ENCODE measurements around the gene IFNA13.

IFNA13 gene

DNA sequence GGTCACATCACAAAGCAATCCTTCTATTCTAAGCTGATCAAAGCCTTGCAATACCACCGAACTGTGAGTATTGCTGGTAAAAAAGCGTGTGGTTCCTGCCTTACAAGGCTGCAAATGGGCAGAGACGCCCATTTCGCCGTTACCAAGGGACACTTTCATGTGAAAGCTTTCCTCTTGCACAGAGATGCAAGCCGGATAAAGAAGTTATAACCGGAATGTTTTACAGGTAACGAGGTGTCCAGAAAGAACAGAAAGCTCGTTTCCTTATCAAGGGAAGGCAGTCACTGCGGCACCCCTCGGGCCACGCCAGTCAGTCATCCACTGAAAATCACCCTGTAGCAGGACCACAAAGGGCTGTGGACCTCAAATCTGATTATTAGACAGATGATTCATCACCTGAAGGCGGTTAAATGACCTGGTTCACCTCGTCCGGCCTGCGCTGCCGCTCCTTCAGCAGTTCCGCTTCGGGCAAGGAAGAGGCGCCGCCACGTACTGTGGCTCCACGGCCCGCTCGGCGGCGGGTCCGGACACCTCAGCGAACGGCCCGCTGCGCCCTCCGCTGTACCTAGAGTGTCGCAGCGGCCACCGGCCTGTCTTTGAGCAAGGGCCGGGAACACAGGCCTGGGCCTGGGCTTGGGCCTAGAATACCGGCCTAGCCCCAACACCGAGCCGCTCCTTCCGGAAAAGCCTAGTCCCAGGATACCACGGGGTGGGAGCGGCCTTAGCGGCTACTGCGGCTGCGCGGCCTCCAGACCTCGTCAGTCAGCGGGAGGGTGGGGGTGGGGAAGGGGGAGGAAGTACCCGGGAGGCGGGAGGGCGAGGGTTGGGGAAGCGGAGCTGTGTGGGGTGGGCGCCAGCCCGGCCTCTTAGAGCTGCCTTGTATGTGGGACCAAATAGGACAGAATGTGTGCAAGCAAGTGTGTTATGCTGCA is 32.9 kb downstream of the IFNA13 start, which contains the start of gene KLHL9:
KLHL9 (minus strand) TSS at position 704 of the 932 bp plus-strand sequence; CDS start at position 159, 545 bp downstream.
- TF ChIP-seq CTCF (IDR thresholded peaks at IDR 0.05; ENCODE audit: low read depth, low read length), result no peak
- peak; percentile 94 to 96 for DNase-seq (ENCODE audit: low read depth in 2 of 2)
- H3K4me3 ChIP-seq (replicated peaks in 1 of 2; ENCODE audit: low read depth in 2 of 2, low read length in 2 of 2), result peak within 1 kb of the TSS; percentile 56 to 64

GRCh38 chr9:21333226-21333625 is 34.6 kb downstream of the IFNA13 start:
- no peak for DNase-seq (ENCODE audit: low read depth in 2 of 2)
- TF ChIP-seq CTCF (IDR thresholded peaks at IDR 0.05; ENCODE audit: low read depth, low read length), result no peak
- no peak overlapping the region for H3K4me3 ChIP-seq (replicated peaks in 1 of 2; ENCODE audit: low read depth in 2 of 2, low read length in 2 of 2)

- DNase-seq (ENCODE audit: low read depth in 2 of 2), result peak in 1 of 2 donors; percentile 10
- no peak for TF ChIP-seq CTCF (IDR thresholded peaks at IDR 0.05; ENCODE audit: low read depth, low read length)
- peak overlapping the region in 1 of 2 donors; percentile 3 for H3K4me3 ChIP-seq (replicated peaks in 1 of 2; ENCODE audit: low read depth in 2 of 2, low read length in 2 of 2)
Observed at GRCh38 chr9:21331676-21332402, 36.0 kb downstream of the IFNA13 start.

- TF ChIP-seq CTCF (IDR thresholded peaks at IDR 0.05; ENCODE audit: low read depth, low read length), result peak; percentile 66
- DNase-seq (ENCODE audit: low read depth in 2 of 2), result peak; percentile 60
- no peak overlapping the region for H3K4me3 ChIP-seq (replicated peaks in 1 of 2; ENCODE audit: low read depth in 2 of 2, low read length in 2 of 2)
Observed at GRCh38 chr9:21326526-21327139, 41.2 kb downstream of the IFNA13 start.

DNA sequence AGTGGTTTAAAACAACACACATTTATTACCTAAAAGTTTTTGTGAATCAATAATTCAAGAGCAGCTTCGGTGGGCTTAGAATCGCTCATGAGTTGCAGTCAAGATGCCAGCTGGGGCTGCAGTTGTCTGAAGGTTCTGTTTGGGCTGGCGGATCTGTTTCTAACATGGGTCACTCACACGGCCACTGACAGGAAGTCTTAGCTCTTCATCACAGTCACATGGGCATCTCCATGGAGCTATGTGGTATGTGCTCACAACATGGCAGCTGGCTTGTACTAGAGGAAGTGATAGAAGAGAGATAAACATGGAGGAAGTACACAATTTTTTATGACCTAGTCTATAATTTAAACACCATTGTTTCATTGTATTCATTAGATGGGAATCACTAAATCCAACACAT is 43.8 kb downstream of the IFNA13 start:
- DNase-seq (ENCODE audit: low read depth in 2 of 2), result peak in 1 of 2 donors; percentile 7
- H3K4me3 ChIP-seq (replicated peaks in 1 of 2; ENCODE audit: low read depth in 2 of 2, low read length in 2 of 2), result no peak overlapping the region
- TF ChIP-seq CTCF (IDR thresholded peaks at IDR 0.05; ENCODE audit: low read depth, low read length), result no peak

GRCh38 chr9:21322911-21323461 is 44.9 kb downstream of the IFNA13 start:
- no peak for DNase-seq (ENCODE audit: low read depth in 2 of 2)
- H3K4me3 ChIP-seq (replicated peaks in 1 of 2; ENCODE audit: low read depth in 2 of 2, low read length in 2 of 2), result no peak overlapping the region
- no peak for TF ChIP-seq CTCF (IDR thresholded peaks at IDR 0.05; ENCODE audit: low read depth, low read length)
